ENCODE data around the gene ELF5. TPM values are rescaled to one million over a fixed set of nuclear protein-coding genes. Genes with fewer than 3 reads are reported as not detected.

Gene ELF5
- total and polyA plus RNA-seq, 10 of the 15 experiments (the other 5 are each of a cell fraction or from before 2014, with no cell fraction given), result not detected

- ATAC-seq (no peak), DNase-seq (ENCODE audit: low read depth, low spot score) (no peak), FAIRE-seq (no peak)
- CTCF ChIA-PET, result interaction anchor here (1.0 kb wide), 1 partner anchor 26 kb away, joined by 3 read pairs; no protein-coding TSS in a partner anchor
- H3K79me2 ChIP-seq (ENCODE audit: control insufficient read depth, insufficient read depth, low read length), result peaks cover 20% of the 10 kb centered on the region
- BruUV-seq (replicated peaks), result no TSS peak
- peaks cover 26% of the 10 kb centered on the region for H3K4me1 ChIP-seq (ENCODE audit: control insufficient read depth, insufficient read depth, low read length)
- RAD21 ChIA-PET (ENCODE audit: unreplicated experiment), result no interaction called here
- no peak overlapping the region for H3K9ac ChIP-seq (ENCODE audit: control insufficient read depth, insufficient read depth, low read length)
- no peak overlapping the region for H3K4me3 ChIP-seq
- H3K27me3 ChIP-seq (replicated peaks in 1 of 2; ENCODE audit: control insufficient read depth in 2 of 2, insufficient read depth in 2 of 2, low read length in 1 of 2), result no peaks in the 10 kb centered on the region
- no peak overlapping the region for H2AFZ ChIP-seq (ENCODE audit: control insufficient read depth, low read depth, low read length)
- H3K27ac ChIP-seq (ENCODE audit: control insufficient read depth, insufficient read depth), result no peak overlapping the region
- POLR2A ChIA-PET, result interaction anchor here (0.8 kb wide), 1 partner anchor 22 kb away, joined by 3 read pairs; no protein-coding TSS in a partner anchor
- no peak overlapping the region for H3K4me2 ChIP-seq (ENCODE audit: control insufficient read depth, insufficient read depth)
- TF ChIP-seq CHD1 (IDR thresholded peaks at IDR 0.05; ENCODE audit: low read depth, low read length) (no peak), USF2 (IDR thresholded peaks at IDR 0.05; ENCODE audit: borderline replicate concordance, low read depth, low read length) (no peak), GATAD2B (conservative IDR thresholded peaks at IDR 0.05; ENCODE audit: low read depth) (no peak), CHD4 (IDR thresholded peaks at IDR 0.05) (no peak), BHLHE40 (IDR thresholded peaks at IDR 0.05; ENCODE audit: borderline replicate concordance in 1 of 2, low read depth in 2 of 2, low read length in 1 of 2) (no peak), MYB (IDR thresholded peaks at IDR 0.05; ENCODE audit: borderline replicate concordance, low read depth, low read length) (no peak), ZNF24 (IDR thresholded peaks at IDR 0.05) (no peak)
- TF ChIP-seq, protein P1, sequence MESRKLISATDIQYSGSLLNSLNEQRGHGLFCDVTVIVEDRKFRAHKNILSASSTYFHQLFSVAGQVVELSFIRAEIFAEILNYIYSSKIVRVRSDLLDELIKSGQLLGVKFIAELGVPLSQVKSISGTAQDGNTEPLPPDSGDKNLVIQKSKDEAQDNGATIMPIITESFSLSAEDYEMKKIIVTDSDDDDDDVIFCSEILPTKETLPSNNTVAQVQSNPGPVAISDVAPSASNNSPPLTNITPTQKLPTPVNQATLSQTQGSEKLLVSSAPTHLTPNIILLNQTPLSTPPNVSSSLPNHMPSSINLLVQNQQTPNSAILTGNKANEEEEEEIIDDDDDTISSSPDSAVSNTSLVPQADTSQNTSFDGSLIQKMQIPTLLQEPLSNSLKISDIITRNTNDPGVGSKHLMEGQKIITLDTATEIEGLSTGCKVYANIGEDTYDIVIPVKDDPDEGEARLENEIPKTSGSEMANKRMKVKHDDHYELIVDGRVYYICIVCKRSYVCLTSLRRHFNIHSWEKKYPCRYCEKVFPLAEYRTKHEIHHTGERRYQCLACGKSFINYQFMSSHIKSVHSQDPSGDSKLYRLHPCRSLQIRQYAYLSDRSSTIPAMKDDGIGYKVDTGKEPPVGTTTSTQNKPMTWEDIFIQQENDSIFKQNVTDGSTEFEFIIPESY (IDR thresholded peaks at IDR 0.05), result no peak
- SMC1A ChIA-PET (ENCODE audit: uncharacterized antibody, unreplicated experiment), result interaction anchor here (1.1 kb wide), 1 partner anchor 23 kb away, joined by 3 read pairs; no protein-coding TSS in a partner anchor
- no peaks in the 10 kb centered on the region for H4K20me1 ChIP-seq (ENCODE audit: control insufficient read depth, insufficient read depth)
- no peaks in the 10 kb centered on the region; the same call in 2 of the 3 replicates for H3K9me3 ChIP-seq (replicated peaks; ENCODE audit: control insufficient read depth, insufficient read depth, low read length)
- intact Hi-C loops (cut with micrococcal nuclease; ENCODE audit: unreplicated experiment), result no loop called here
- in situ Hi-C loops (cut with MboI), result no loop called here
- H3K36me3 ChIP-seq (ENCODE audit: control insufficient read depth in 2 of 2, insufficient read depth in 2 of 2, low read length in 1 of 2), result no peaks in the 10 kb centered on the region
Observed at GRCh38 chr11:34441814-34442213, 71.8 kb downstream of the ELF5 start.
